NCI-H82 treated with DMSO at 0.1 percent for 48 hours (cell line): Measurements from ENCODE around the gene CHMP4B.
"Not testable (repeated sequence)": the region's sequence is repeated elsewhere in the genome, so short reads cannot be mapped to it uniquely, and the experiment has no call there.

Source experiments
- DNase-seq: peaks from one replicate; lab custom pipeline; 2025; ENCODE audit not compliant: unreplicated experiment; lab: John Stamatoyannopoulos, UW

Gene CHMP4B

DNA sequence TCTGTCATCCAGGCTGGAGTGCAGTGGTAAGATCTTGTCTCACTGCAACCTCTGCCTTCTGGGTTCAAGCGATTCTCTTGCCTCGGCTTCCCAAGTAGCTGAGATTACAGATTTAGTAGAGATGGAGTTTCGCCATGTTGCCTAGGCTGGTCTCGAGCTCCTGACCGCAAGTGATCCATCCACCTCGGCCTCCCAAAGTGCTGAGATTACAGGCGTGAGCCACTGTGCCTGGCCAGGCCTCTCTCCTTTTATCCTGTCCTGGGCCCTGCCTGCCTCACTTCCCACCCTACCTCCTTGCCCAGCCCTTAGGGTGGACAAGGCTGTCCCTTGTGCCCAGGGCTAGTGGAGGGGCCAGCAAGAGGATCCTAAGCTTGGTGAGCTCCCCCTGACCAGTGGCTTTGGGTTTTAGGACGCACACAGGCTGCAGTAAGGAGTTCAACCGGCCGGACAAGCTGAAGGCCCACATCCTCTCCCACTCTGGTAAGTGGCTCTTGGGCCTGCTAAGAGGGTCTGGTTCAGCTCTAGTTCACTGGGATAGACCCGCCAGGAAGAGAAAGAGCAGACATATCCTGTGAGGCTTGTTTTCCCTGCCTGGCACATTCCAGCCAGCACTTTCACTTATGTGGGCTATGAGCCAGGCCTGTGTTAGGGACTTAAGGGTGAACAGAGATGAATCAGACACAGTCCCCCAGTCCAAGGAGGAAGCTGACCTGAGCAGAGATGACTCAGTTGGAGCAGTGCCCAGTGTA lies 21.9 kb upstream of the CHMP4B start:
- DNase-seq: no peak

DNA sequence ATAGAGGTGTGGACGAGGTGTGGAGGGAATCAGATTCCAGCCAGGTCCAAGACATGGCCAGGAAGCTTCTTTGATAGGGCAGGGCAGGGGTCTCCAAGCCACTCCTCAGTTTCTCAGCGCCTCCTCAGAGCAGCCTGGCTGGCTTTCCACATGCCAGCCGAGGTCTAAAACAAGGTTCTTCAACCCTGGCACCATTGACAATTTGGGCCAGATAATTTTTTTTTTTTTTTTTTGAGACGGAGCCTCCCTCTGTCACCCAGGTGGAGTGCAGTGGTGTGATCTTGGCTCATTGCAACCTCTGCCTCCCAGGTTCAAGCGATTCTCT lies 21.3 kb upstream of the CHMP4B start:
- no peak for DNase-seq

DNA sequence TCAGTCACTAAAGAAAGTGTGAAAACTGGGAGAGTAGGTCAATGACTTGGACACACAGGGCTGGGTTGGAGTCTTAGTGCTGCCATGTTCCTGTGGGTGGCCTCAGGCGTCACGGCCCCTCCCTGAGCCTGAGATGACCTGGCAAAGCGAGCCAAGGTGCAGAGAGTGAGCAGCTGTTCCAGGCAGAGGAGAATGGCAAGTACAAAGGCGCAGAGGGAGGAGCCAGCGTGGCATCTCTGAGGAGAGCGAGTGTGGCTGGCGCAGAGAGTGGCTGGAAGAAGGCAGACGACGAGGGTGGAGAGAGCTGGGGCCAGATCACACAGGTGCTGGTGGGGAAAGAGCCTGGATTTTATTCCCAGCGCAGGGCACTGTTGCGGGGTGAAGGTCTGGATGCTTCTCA lies 20.6 kb upstream of the CHMP4B start:
- DNase-seq: no peak

DNA sequence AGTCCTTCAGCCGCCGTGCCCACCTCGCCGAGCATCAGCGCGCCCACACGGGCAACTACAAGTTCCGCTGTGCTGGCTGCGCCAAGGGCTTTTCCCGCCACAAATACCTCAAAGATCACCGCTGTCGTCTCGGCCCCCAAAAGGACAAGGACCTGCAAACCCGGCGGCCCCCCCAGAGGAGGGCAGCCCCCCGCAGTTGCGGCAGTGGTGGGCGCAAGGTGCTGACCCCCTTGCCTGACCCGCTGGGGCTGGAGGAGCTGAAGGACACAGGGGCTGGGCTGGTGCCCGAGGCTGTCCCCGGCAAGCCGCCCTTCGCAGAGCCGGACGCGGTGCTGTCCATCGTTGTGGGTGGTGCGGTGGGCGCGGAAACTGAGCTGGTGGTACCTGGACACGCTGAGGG lies 20.1 kb upstream of the CHMP4B start:
- DNase-seq: no peak

DNA sequence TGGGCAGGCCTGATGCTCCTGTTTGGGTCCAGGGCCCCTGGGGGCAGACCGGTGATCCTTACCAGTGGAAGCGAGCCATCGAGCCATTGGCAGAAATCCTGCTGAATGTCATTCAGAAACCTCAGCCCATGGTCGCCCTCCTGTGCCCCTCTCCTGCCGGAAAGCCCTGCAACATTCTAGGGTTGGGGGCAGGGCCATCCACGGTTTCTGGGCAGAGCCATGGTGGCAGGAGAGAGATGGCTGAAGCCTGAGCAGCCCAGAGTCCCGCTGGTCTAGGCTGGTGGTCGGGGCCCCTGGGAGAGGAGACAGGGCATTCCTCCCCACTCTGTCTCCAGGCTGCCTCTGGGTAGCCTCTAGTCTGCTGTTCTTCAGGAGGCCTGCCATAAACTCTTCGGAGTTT lies 19.6 kb upstream of the CHMP4B start:
- no peak for DNase-seq

DNA sequence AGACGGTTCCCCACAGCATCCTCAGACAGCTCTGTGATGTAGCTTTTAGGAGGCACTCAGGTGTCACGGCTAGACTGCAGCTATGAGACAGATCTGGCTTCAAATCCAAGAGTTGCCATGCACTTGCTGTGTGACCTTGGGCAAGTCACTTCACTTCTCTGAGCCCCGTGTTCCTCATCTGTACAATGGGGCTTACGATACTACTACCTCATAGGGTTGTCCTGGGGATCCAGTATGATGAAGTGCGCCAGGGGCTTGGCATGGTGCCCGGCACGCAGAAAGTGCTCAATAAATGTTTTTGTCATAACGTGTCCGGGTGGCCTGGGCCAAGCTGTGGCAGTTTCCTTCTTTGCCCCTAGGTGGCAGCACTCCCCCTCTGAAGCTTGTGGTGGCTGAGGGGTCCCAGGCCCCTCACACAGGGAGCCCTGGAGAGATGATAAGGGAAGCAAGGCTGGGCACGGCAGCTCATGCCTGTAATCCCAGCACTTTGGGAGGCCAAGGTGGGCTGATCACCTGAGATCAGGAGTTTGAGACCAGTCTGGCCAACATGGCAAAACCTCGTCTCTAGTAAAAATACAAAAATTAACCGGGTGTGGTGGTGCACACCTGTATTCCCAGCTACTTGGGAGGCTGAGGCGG lies 19.1 kb upstream of the CHMP4B start:
- DNase-seq: no peak

DNA sequence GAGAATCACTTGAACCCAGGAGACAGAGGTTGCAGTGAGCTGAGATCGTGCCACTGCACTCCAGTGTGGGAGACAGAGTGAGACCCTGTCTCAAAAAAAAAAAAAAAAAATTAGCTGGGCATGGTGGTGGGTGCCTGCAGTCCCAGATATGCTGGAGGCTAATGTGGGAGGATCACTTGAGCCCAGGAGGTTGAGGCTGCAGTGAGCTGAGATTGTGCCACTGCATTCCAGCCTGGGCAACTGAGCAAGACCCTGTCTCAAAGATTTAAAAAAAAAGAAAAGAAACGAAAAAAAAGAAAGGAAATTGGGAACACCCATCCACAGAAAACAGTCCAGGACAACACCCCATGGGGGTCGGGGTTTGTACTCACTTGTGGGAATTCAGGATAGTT lies 18.6 kb upstream of the CHMP4B start:
- DNase-seq: not testable (repeated sequence)

DNA sequence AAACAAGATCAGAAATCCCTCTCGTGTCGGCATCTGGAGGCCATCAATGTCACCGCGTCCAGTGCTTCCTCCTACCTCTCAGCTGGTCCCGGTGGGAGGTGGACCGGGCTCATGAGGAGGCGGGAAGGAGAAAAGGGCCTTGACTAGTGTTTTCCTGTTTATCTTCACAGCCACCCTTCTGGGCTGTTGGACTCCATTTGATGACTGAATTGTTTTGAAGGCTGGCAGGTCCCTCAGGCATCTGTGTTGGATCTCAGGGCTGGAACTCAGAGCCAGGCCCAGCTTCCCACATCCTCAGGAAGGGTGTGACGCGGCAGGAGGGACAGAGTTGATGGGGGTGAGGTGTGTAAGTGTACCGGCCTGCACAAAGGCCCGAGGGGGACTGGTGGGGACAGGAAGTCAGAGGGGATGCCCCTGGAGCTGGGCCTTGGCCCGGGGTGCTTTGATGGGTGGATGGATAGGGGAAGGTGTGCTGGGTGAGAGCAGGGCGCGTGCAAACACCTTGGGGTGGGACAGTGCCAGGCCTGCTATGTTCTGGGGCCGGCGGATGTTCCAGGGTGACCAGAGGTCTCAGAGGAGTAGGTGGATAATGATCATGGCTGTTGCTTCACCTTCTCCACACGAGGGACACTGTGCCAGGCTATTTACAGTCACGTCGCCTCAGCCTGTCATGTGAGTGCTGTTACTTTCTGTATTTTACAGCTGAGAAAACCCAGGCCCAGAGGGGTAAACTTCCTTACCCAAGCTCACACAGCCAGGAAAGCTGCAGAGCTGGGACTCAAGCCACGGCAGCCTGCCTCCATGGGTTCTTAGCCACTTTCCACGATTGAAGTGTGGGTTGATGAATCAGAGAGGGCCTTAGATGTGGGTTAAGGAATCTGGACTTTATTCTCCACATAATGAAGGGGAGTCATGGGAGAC lies 17.9 kb upstream of the CHMP4B start:
- no peak for DNase-seq

DNA sequence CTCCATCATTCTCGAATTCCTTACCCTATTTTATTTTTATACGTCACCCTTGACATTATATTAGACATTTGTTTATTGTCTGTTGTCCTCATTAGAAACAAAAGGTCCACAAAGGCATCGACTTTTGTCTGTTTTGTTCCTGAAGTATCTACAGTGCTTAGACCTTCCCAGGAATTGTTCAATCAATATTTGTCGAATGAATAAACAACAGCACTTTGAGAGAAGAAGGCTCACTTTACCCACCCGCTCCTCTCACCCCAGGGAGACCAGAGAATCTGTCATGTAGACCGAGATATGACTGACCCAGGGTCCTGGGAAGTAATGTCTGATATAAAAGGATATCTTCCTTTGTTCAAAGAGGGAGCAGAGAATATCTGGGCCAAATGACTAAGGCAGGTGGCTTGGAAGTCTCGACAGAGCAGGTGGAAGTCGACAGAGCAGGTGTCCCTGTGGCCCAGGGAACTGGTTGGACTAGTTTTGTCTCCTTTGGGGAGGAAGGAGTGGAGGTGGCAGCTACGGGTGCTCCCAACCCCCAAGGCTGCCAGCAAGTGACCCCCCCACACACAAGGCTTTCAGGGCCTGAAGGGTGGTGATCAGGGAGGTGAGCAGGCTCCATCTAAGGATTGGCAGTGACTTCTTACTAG lies 14.8 kb upstream of the CHMP4B start:
- no peak for DNase-seq

DNA sequence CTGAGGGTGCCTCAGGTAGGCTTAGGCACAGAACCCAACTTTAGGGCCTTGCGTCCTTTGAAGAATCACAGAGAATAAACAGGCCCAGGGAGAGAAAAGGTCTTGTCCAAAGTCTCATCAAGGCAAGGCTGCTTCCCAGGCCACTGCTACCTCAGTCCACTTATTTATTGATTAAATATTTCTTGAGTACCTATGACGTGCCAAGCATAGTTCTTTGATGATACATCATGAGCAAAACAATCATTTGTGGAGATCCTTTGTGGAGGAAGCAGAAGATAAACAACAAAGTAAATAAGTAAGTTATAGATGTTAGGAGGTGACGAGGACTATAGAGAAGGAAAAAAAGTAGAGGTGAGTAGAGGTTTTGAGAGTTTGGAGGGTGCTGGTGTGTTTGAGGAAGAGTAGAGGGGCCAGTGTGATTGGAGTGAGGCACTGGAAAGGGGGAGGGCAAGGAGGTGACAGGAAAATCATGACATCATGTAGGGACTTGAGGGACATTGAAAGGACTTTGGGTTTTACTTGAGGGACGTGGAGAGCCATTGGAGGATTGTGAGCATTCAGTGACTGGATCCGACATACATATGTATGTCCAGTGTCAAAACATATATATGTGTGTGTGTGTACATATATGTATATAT lies 14.1 kb upstream of the CHMP4B start:
- DNase-seq: no peak

DNA sequence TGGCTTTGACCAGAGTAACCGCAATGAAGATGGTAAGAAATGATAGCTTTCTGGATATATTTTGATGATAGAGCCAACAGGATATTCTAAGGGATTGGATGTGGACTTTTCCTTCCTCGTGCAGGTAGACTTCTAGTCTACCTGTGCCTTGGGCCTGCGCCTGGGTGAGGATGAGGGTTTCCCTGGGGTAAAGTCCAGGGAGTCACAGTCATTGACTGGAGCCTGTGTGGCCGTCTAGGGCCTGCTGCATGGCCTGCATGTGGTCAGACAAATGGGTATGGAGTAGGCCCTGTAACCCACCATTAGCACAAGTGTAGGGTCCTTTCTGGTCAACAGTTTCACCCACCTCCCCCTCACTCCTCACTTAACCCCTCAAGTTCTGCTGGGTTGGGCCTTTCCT lies 12.7 kb upstream of the CHMP4B start:
- no peak for DNase-seq

DNA sequence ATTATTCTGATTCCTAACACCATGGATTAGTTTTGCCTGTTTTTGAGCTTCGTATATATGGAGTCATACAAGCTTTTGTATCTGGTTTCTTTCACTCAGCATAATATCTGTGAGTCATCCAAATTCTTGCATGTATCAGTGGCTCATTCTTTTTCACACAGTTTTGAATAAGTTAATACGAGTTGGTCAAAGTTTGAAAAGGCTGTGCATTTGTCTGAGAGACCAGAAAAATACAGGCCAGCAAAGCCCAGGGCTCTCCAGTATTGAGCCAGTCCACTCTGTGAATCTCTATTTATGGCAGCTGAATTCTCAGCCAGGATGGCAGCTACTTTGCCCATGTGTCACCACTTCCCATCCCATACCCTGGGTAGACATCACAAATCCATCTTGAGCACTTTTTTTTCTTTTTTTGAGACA lies 7.2 kb upstream of the CHMP4B start:
- DNase-seq: no peak

DNA sequence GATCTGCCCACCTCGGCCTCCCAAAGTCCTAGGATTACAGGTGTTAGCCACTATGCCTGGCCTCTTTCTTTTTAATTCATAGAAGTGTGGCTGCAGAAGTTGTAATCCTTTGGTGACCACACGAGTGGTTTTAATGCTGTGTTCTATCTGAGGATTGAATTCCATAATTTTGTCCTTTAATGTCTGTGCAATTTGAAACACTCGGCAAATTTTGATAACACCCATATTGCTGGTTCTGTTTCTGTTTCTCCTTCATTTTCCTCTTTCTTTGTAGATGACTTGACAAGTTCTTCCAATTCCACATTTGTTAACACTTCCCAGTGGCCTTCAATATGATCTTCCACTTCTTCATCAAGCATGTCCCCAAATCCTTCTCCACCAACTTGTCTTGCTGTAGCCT lies 2.8 kb upstream of the CHMP4B start:
- DNase-seq: no peak

DNA sequence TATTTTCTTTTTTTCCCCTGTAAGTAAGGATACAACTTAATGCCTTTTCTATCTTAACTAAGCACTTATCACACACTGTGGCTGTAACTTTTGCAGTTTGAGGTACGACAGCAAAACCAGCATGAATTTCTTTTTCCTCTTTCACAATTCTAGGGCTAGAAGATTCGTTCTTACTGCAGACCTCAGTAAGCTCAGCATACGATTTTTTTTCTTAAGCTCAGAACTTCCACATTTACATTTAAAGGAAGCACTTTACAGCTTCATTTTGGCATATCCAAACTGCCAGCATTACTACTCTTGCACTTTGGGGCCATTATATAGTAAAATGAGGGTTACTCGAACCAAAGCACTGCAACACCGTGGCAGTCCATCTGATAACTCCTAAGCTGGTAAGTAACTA lies 889 bp upstream of the CHMP4B start:
- DNase-seq: no peak

DNA sequence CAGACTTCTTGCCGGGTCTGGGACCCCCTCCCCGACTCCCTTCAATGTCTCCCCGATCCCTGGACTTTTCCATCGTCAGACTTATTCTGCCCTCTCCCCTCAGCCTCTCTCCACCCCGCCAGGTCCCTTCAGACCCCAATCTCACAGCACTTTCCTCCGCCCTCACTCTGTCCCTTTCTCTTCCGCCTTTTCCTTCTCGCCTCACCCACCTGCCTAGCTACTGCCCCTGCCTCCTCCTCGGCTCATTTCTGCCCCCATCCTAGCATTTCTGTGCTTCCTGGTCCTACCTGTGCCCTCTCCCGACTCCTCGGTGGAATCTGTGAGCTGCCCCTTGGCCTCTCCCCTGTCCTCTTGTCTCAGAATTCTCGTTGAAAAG lies 616 bp downstream of the CHMP4B start:
- no peak for DNase-seq

DNA sequence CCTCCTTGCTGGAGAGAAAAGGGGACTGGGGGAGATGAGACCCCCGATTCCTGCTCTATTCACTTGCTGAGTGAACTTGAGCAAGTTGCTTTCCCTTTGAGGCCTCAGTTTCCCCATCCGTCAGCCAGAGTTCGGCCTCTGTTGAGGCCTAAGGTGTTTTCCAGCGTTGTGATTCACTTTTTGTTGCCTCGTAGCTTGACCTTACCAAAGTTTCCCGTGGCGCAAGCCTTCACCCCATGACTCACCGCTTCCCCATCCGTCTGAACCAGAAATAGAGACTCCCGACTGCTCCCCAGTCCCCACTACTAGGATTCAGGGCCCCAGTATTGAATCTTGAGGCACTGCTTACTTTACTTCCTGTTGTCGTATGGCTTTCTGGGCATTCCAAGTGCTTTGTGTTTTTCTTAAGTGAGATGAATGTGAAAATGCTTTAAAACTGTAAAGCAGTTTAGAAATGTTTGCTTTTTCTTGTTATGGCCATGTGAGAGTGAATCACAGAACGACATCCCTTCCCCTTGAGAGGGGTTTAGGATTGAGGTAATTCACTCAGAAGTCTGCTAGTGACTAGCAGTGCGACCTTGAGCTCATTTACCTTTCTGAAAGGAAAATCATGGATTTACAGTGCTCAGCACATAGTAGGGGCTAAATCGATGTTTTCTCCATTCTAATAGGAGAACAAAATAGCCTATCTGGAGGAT lies 1.2 kb downstream of the CHMP4B start:
- DNase-seq: no peak

DNA sequence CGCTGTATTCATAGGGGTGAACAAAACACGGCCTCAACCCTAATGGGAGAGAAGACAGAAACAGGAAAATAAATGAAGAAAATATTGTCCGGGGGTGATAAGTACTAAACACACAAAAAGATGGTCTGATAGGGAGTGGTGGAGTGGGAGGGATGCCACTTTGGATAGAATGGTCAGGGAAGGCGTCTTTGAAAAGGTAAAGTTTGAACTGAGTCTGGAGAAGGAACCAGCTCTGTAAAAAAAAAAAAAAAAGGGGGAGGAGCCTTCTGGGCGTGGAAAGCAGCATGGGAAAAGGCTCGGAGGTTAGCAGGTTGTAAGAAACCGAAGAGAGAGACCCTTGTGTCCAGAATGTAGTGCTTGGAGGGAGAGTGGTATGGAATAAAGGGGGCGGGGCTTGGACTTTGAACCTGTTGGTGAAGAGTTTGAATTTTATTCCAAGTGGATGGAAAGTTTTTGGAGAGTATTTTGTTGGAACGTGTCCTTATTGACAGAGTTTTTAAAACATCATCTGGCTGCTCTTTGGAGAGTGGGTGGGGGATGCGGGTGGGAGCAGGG lies 1.8 kb downstream of the CHMP4B start:
- no peak for DNase-seq

DNA sequence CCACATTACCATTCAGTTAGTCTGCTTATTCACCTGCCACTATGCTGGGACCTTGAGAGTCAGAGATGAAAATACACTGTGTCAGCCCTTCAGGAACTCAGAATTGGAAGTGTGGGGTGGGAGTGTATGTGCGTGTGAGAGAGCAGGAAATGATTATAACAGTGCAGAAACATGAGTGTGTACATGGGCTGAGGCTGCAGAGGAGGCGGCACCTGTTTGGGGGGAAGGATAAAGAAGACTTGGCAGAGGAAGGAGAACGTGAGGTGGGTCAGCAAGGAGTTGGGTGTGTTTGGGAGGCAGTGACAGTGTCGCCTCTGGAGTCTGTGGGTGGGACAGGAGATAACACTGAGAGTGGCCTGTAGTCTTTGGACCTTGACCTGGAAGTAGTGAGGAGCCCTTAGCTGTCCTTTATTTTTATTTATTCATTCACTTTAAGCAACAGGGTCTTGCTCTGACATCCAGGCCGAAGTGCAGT lies 3.1 kb downstream of the CHMP4B start:
- DNase-seq: no peak

DNA sequence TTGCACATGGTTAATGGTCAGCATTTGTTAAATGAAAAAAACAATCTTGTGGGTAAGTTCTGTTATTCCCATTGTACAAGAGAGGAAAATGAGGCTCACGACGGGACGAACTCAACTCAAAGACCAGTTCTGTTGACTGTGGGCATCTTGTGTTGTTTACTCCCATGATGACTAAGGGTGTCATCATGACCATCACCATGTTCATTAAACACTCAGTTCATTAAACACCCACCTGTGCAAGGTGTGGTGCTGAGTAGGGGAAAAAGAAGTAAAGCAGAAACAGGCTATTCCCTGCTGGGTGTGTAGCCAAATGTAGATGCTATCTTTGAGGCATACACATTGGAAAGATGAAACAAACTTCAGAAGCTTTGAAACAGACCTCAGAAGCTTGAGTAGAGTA lies 4.5 kb downstream of the CHMP4B start:
- no peak for DNase-seq

DNA sequence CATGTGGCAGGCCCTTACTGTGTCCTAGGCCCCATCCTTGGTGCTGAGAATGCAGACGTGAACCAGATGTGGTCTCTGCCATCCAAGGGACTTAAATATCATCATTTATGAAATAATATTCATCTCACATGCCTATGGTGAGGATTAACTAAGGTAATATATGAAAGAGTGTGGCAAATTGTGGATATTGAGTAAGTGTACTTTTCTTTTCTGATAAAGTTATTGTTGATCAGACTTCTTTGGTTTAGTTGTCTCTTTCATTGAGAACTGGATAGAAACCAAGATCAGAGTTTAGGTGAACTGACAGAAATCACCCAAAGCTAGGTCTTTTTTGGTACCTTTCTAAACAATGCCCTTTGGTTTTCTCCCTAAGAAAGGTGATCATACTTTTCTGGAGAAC lies 5.0 kb downstream of the CHMP4B start:
- no peak for DNase-seq
